Upper lobe of left lung (tissue), 6 donors: ENCODE results near the gene GUCA2A. TPM values are rescaled to one million over a fixed set of nuclear protein-coding genes. Genes with fewer than 3 reads are reported as not detected.
A peak's percentile ranks its signal among the peaks of the same experiment; 100 is the strongest.

Source experiments
- ATAC-seq, 2 donors: fragments of 200-7000 bp; cut with Tn5 transposase; one replicate each; pipeline ENCODE4 v1.9.1; 2022; ENCODE audit warnings: mild to moderate bottlenecking in 2 of 2, moderate library complexity in 2 of 2; ENCODE audit not compliant: low FRiP score in 2 of 2
- DNase-seq, 2 donors: peaks; one replicate each; pipeline ENCODE4 v3.0.0-alpha.2; 2019 to 2020
- H3K27ac ChIP-seq, 4 donors: fragments of 200-600 bp; sonication (generic); one replicate each; pipeline ENCODE4 v1.5.1; 2016 to 2019
- H3K27me3 ChIP-seq, 4 donors: fragments of 200-600 bp; sonication (generic); one replicate each; pipeline ENCODE4 v1.5.1; 2017 to 2019
- H3K36me3 ChIP-seq, 4 donors: fragments of 200-600 bp; sonication (generic); one replicate each; pipeline ENCODE4 v1.5.1; 2016 to 2019
- H3K4me1 ChIP-seq, 4 donors: fragments of 200-600 bp; sonication (generic); one replicate each; pipeline ENCODE4 v1.5.1; 2018 to 2019
- H3K4me3 ChIP-seq, 4 donors: fragments of 200-600 bp; sonication (generic); one replicate each; pipeline ENCODE4 v1.5.1; 2017 to 2019; ENCODE audit warnings: mild to moderate bottlenecking in 2 of 4, moderate library complexity in 1 of 4
- H3K9me3 ChIP-seq, 4 donors: fragments of 200-600 bp; sonication (generic); one replicate each; pipeline ENCODE4 v1.5.1; 2018 to 2019
- CTCF ChIP-seq, 6 experiments: fragments of 450-650 bp in 4 of 6; fragments of 200-600 bp in 2 of 6; sonication (generic) in 2 of 6; IDR thresholded peaks; one replicate each; pipeline ENCODE4 v1.5.1; 2016 to 2019; ENCODE audit warnings: antibody characterized with exemption in 6 of 6
- EP300 ChIP-seq, 4 donors: sonication (generic); formaldehyde crosslinking; IDR thresholded peaks; one replicate each; pipeline ENCODE4 v1.5.1; 2017; ENCODE audit warnings: antibody characterized with exemption in 4 of 4, control low read depth in 2 of 4
- POLR2A ChIP-seq, 4 donors: fragments of 450-650 bp; IDR thresholded peaks; one replicate each; pipeline ENCODE4 v1.5.1; 2016 to 2017; ENCODE audit warnings: antibody characterized with exemption in 4 of 4, mild to moderate bottlenecking in 2 of 4
- POLR2AphosphoS5 ChIP-seq, 2 donors: sonication (generic); formaldehyde crosslinking; IDR thresholded peaks; one replicate each; pipeline ENCODE4 v1.5.1; 2017; ENCODE audit warnings: antibody characterized with exemption in 2 of 2
- whole genome bisulfite sequencing, 2 donors: methylation state at CpG; one replicate each; pipeline ENCODE4 v1.1.5; 2017 to 2018; 5-methylcytosine and 5-hydroxymethylcytosine counted together
- total RNA-seq, 6 donors: library from RNA; depleted of rRNA in 4 of 6; stranded (reverse); fragments of >200 nt in 4 of 6; gene quantifications; one replicate each; pipeline versions ENCODE4 v1.1.0 to v1.2.1, GENCODE V29; 2016 to 2021
- donor health status: DM: no; HTN: no; CAD: no; lungs with moderate emphysema.
- donor health status: DM: no; HTN: yes; CAD: no; lungs with severe emphysema.

Gene GUCA2A
- total RNA-seq, 6 donors from 2014 or later = 0.47 TPM; not detected in 5

GRCh38 chr1:42177541-42177981 lies 13.0 kb upstream of the GUCA2A start:
- Histone ChIP-seq H3K27ac (peak overlapping the region in 2 of 4 donors; percentile 7 to 9), H3K4me3 (no peak overlapping the region), H3K9me3 (no peaks in the 10 kb centered on the region), H3K4me1 (peaks cover 27 to 49% (median 32%) of the 10 kb centered on the region in 4 donors), H3K36me3 (peaks cover 0 to 7% (median 2%) of the 10 kb centered on the region in 4 donors), H3K27me3 (no peaks in the 10 kb centered on the region)
- TF ChIP-seq POLR2A (IDR thresholded peaks at IDR 0.05) = no peak
- no peak for TF ChIP-seq EP300 (IDR thresholded peaks at IDR 0.05)
- TF ChIP-seq POLR2AphosphoS5 (IDR thresholded peaks at IDR 0.05) = no peak
- ATAC-seq (no peak), DNase-seq (peak in 1 of 2 donors; percentile 62)
- 55 to 61% methylated on average over 6 of the region's 6 CpGs for WGBS, 2 donors

- Histone ChIP-seq H3K27ac (peak overlapping the region in 1 of 4 donors; percentile 9), H3K36me3 (peaks cover 0 to 7% (median 1%) of the 10 kb centered on the region in 4 donors), H3K9me3 (no peaks in the 10 kb centered on the region), H3K4me1 (peaks cover 28 to 54% (median 38%) of the 10 kb centered on the region in 4 donors), H3K4me3 (no peak overlapping the region), H3K27me3 (no peaks in the 10 kb centered on the region)
- DNase-seq (no peak), ATAC-seq (peak in 1 of 2 donors; percentile 34)
- TF ChIP-seq POLR2AphosphoS5 (IDR thresholded peaks at IDR 0.05) (no peak), EP300 (IDR thresholded peaks at IDR 0.05) (no peak), CTCF (IDR thresholded peaks at IDR 0.05) (peak; percentile 43 to 56 (median 52)), POLR2A (IDR thresholded peaks at IDR 0.05) (no peak)
- 67 to 79% methylated on average over 4 of the region's 4 CpGs for WGBS, 2 donors
These were observed 12.5 kb upstream of the GUCA2A start for GRCh38 chr1:42176902-42177519.

DNA sequence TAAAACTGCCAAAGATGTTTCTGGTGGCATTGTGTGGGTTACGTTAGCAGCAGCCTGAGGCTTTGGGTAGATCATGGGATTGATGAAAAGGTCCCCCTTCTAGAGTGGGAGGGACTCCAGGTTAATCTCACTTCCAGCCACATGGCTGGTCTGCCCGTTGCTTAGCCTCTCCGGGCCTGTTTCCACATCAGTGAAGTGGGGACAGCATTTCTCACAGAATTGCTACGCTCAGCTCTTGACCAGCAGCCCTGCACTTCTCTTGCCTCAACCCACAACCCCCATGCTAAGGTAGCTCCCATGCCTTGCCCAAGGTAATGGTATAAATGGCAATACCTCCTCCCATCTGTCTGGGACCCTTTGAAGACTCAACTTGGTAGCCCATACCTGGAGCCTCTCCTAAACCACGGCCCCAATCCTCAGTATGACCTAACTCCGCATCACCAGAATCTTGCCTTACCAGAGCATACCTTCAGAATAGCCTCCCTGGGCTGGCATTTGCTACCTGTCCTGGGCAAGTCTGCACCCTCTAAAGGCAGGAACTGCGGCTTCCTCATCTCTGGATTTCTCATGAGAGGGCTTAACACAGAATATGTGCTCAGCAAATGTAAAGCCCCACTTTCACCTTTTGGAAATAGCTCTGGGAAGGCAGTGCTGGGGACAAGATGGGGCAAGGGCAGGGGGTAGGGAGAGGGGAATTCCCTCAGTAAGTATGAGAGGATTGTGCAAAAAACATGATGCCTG lies 10.9 kb upstream of the GUCA2A start:
- no peak for TF ChIP-seq EP300 (IDR thresholded peaks at IDR 0.05)
- TF ChIP-seq POLR2A (IDR thresholded peaks at IDR 0.05) = no peak
- TF ChIP-seq POLR2AphosphoS5 (IDR thresholded peaks at IDR 0.05) = no peak
- no peak for TF ChIP-seq CTCF (IDR thresholded peaks at IDR 0.05)
- Histone ChIP-seq H3K27ac (no peak overlapping the region), H3K36me3 (peaks cover 0 to under 1% (median 0%) of the 10 kb centered on the region in 4 donors), H3K27me3 (no peaks in the 10 kb centered on the region), H3K4me3 (no peak overlapping the region), H3K9me3 (no peaks in the 10 kb centered on the region), H3K4me1 (peaks cover 42 to 67% (median 48%) of the 10 kb centered on the region in 4 donors)
- ATAC-seq = no peak
- DNase-seq = no peak
- 87% methylated on average over 7 of the region's 7 CpGs for WGBS, 2 donors

DNA sequence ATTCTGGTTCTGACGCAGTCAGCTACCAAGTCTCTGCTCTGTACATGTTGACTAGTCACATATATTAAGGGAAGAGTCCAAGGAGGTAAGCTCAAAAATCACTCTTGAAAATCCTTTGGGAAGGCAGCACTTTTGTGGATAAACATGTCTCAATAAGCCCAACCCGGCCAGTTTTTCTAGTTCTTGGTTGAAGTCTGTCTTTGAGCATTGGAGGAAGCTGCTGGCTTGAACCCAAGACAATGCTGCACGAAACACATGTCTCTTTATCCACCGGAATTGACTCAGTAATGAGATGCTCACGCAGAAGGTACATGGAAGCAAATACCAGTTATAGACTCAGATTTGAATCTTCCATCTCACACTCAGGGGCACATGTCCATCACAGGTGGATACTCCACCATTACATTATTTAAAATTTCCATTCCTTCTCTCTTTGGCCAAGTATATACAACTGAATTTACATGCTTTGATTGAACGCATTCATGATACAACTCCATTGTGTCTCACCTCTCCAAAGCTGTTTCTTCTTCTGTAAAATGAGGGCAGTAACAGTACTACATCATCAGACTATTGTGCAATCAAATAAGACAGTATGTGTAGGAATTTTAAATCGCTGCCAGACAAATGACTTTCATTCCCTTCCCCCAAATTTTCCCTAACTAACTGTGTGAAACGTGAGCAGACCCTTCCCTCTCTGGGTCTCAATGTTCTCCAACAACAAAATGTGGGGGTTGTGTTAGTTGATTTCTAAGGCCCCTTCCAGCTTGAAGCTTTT lies 9.6 kb upstream of the GUCA2A start:
- Histone ChIP-seq H3K27me3 (no peaks in the 10 kb centered on the region), H3K36me3 (no peaks in the 10 kb centered on the region), H3K27ac (no peak overlapping the region), H3K9me3 (no peaks in the 10 kb centered on the region), H3K4me1 (peaks cover 36 to 59% (median 42%) of the 10 kb centered on the region in 4 donors), H3K4me3 (no peak overlapping the region)
- WGBS, 2 donors = 64 to 70% methylated on average over 8 of the region's 8 CpGs
- DNase-seq = no peak
- no peak for ATAC-seq
- TF ChIP-seq EP300 (IDR thresholded peaks at IDR 0.05) (no peak), CTCF (IDR thresholded peaks at IDR 0.05) (no peak), POLR2A (IDR thresholded peaks at IDR 0.05) (no peak)
